OCI-M2 (cell line): ENCODE data around the gene TENM4.
"Not testable (repeated sequence)": the region's sequence is repeated elsewhere in the genome, so short reads cannot be mapped to it uniquely, and the experiment has no call there.

Experiments
- DNase-seq: peaks from one replicate; lab custom pipeline; 2025; ENCODE audit not compliant: unreplicated experiment; lab: John Stamatoyannopoulos, UW

Gene TENM4

DNA sequence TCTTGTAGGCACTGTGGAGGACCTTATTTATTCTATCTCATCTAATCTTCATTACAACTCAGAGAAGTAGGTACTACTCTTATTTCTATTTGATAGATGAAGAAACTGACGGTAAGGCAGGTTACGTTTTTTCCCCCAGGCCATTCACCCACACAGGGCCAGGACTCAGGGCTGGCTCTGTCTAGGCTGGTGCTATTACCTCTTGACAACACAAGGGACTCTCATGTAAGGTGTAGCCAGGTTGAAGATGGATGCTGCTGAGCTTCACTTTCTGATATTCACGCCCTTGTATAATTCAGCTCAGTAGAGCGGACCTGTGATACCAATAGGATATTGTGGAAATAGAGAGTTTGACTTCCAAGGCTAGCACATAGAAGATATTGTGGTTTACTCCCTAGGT, 453.1 kb downstream of the TENM4 start:
- no peak for DNase-seq

DNA sequence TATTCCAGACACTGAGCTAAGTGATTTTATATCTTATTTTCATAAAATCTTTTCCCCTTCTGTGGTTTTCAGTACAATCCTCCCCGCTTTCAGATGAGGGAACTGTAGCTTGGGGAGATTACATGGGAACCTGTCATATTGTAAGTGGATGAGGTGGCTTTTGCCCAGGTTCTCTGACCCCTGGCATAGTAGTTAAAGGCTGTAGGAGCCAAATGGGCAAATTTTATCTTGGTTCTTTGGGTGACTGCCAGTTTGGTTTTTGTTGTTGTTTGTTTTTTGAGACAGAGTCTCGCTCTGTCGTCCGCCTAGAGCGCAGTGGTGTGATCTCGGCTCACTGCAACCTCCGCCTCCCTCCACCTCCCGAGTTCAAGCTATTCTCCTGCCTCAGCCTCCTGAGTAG, 454.5 kb downstream of the TENM4 start:
- DNase-seq = no peak

DNA sequence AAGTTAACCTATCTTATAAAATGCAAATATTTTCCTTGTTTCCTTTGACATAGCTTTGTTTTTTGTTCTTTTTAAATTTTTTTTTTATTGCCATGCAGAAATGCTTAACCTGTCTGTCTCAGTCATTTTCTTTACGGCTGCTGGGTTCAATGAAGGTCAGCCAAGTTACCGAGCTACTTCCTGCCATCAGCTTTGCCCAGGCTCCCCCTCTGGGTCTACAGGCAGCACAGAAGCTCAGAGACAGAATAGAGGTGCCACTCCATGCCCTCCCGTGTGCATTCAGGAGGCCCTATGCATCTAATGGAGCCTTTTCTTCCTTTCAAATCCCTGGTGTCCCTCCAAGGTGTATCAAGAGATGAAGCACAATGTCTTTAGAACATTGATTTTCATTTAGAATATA, 455.2 kb downstream of the TENM4 start:
- DNase-seq = no peak

DNA sequence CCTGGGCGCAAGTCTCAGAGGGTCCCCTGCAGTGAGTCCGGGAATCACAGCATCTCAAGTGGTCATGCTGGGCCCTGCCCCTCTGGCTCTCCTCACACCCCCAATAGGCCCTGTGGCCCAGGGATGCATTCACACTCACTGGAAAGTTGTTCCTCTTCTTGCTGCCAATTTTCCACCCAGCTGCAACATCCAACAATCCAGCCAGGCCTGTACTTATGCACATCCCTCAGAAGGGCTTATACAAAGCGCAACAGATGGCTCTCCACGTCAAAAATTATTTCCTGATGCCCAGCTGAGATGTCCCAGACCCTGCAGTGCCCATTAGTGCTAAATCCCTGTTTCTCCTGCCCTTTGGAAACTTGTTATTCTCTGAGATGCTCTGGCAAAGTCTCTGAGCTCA, 458.4 kb downstream of the TENM4 start:
- DNase-seq = no peak

DNA sequence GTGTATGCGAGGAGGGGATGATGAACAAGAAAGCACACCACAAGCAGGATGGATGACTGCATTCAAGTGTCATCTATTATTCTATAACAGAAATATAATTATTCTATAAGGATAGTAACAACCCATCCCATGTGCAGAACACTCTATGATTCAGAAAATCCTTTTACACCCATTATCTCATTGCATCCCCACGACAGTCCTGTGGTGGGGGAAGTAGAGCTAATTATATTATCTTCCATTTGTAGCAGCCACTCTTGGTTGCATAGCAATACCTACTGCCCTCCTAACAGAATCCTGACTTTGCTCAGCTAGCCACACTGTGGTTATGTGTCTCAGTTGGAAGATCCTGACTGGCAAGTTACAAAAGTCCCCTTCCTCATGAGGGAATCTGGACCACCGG, 459.7 kb downstream of the TENM4 start:
- no peak for DNase-seq

DNA sequence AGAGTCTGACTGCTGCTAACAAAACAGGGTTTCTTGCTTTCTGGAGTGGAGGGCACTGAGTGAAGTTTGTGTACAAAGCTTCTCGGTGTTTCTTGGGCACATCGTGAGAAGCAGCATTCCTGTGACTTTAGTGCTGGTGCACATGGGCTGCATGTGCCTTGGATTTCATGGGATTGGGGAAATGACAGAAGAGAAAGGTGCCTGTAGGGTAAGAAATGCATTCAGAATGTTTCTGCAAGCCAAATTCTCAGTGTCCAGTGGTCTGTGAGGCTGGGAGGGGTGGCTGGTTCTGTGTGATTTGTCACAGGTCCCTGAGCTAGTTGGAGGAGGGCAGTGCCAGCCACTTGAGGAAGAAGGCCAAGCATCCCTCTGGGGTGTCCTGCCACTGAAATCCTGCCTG, 462.0 kb downstream of the TENM4 start:
- no peak for DNase-seq

DNA sequence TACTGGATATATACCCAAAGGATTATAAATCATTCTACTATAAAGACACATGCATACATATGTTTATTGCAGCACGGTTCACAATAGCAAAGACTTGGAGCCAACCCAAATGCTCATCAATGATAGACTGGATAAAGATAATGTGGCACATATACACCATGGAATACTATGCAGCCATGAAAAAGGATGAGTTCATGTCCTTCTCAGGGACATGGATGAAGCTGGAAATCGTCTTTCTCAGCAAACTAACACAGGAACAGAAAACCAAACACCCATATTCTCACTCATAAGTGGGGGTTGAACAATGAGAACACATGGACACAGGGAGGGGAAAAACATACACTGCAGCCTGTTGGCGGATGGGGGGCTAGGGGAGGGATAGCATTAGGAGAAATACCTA, 463.0 kb downstream of the TENM4 start:
- DNase-seq = not testable (repeated sequence)

DNA sequence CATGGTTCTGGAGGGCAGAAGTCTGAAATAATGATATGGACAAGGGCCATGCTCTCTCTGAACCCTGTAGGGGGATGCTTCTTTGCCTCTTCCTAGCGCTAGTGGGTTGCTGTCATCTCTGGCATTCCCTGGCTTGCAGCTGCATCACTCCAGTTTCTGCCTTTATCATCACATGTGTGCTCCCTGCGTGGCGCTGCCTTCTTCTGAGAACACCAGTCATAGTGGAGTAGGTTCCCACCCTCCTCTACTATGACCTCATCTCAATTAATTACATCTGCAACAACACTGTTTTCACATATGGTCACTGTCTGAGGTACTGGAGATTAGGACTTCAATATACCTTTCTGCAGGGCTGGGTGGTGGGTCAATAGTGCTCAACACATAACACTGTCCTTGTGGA, 463.8 kb downstream of the TENM4 start:
- no peak for DNase-seq

DNA sequence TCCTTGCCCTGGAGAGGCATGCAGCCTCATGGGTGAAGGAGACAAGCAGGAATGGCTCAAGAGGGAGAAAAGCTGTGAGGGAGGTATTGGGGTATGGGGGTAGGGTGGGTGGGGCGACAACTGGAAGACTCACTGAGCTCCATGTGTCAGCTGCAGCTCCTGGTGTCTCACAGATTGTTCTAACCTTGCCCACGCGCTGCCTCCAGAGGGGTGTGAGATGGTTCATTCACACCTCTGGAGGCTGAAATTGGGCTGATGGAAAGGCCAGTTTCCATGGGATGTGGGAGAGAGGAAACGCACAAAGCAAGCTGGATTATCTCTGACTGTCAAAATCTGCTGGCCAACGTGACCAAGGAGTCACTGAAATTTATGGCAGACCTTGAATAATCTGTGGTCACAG, 465.7 kb downstream of the TENM4 start:
- DNase-seq = no peak

DNA sequence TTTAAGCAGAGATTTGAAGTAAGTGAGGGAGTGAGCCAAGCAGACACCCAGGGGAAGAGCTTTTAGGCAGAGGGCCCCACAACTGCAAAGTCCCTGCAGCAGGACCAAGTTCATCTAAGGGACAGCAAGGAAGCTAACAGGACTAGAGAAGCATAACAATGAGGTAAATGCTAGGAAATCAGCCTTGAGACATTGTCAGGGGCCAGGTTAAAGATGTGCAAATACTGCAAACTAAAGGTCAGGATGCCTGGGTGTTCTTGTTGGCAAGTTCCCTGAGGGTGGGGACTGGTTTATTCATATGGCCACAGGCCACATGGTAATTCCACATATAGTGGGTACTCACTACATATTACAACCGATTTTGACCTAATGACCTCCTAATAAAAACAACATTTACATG, 467.0 kb downstream of the TENM4 start:
- no peak for DNase-seq

DNA sequence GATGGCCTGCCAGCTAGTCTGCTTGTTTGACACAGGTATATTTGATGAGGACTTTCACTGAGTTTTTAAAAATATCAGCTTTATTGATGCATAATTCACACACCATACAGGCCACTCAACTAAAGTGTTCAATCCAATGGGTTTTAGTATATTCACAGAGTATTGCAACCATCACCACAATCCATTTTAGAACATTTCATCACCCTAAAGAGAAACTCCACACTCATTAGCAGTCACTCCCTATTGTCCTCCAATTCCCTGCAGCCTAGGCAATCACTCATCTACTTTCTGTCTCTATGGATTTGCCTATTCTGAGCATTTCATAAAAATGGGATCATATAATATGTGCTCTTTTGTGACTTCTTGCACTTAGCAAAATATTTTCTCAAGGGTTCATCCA, 468.2 kb downstream of the TENM4 start:
- DNase-seq = no peak

DNA sequence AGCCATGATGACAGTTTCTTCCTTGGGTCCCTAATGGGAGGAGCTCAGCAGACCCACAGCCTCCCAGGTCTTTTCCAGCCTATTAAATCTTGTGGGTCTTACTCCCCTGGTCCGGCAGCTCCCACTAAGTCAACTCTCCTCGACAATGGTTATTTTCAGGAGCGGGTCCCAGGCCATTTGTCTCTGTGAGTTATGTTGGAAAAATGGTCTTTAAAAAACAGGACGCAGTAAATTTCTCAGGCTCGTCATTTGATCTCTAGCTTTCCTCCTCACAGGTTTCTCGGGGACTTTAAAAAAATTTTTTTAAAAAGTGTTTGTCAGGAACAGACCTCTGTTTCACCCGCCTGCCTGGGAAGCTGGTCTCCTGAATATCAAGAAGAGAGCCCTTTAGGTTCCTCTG, 468.7 kb downstream of the TENM4 start:
- no peak for DNase-seq

DNA sequence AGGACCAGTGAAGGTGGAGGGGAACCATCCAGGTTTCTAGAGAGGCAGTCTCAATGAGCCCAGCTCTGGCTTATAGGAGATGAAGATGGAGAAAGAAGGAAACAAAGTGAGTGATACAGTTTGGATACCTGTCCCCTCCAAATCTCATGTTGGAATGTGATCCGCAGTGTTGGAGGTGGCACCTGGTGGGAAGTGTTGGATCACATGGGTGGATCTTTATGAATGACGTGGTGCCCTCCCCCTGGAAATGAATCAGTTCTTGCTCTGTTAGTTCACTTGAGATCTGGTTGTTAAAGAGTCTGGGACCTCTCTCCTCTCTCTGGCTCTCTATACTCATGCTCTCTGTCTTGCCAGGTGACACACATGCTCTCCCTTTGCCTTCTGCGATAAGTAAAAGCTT, 473.0 kb downstream of the TENM4 start:
- DNase-seq = no peak

DNA sequence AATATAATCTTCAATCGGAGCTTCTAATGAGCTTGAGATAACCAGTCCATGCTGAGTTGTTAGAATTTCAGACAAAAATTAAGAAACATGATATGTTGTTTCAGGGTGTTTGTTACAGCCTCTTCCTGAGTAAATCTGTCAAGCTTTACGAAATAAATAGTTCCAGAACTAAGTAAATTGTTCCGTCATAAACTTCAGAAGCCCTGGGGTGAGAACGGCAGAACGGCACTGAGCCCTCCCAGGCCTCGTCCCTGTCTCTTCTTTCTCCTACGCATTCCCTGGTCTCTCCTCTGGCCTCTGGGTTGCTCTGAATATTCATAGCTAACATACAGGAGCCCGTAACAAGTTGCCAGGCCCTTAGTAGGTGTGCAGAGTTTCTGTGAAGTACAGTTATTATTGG, 475.4 kb downstream of the TENM4 start:
- no peak for DNase-seq

DNA sequence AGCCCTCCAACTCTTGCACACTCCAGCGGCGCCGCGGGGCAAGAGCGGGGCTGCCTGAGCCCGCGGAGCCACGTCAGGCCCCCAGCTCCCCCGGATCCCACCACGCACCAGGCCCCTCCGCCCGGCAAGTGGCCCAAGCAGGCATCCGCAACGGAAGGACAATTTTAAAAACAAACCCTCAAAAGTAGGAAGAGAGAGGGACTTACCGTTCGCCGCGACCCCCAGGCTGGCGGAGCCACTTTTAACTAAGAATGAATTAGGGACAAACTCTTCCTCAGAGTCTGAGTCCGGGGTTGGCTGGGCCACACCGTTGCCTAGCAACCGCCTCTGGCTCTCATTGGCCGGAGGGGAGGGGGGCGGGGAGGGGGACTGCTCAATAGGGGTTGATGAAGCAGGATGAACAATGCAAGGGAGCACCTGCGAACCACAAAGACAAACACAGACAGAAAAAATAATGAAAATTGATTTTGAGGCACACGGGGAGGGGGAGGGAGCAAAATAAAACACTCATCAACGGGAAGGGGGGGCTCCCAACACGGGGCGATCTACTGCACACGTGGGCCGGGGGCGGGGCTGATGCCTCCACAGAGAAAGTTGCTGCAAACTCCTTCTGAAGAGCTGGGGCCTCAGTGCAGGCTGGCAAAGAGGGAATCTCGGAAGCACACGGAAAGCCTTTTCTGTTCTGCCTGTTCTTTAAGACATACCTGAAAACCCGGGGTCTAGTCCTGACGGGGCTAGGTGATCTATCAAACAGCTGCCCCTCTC, 478.7 kb downstream of the TENM4 start:
- DNase-seq = no peak

DNA sequence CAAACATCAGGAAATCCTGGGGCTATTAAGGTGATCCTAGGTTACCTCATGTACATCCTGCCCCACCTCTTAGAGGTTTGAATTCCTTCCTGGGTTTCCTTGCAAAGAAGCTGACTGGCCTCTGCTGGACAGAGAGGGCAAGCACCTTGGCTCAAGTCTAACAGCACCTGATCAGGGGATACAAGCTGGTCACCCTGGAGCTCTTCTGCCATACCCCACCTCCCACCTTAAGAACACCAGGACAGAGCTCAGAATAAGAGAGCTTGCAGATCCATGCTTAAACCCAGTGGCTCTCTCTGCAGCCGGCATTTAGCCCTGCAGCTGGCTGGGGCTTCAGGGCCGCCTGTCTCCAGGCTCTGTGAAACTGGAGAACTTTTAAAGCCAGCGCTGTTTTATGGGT, 479.6 kb downstream of the TENM4 start:
- DNase-seq = no peak

DNA sequence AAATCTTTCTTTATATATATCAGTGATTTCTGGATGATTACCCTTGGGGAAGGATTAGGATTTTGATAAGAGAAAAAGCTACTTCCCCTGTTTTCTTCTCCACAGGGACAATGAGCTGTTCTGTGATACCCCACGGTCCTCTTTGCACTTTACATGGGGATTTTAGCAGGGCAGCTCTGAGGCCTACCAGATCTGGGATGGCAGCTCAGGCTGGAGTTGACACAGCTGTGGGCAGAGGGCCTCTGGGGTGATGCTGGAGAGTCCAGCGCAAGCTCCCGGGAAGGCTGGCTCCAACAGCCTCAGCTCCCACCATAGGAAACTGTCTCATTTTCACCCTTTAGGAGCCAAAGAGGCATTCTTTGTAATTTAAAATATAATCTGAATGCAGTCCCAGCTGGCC, 482.4 kb downstream of the TENM4 start:
- DNase-seq = no peak

DNA sequence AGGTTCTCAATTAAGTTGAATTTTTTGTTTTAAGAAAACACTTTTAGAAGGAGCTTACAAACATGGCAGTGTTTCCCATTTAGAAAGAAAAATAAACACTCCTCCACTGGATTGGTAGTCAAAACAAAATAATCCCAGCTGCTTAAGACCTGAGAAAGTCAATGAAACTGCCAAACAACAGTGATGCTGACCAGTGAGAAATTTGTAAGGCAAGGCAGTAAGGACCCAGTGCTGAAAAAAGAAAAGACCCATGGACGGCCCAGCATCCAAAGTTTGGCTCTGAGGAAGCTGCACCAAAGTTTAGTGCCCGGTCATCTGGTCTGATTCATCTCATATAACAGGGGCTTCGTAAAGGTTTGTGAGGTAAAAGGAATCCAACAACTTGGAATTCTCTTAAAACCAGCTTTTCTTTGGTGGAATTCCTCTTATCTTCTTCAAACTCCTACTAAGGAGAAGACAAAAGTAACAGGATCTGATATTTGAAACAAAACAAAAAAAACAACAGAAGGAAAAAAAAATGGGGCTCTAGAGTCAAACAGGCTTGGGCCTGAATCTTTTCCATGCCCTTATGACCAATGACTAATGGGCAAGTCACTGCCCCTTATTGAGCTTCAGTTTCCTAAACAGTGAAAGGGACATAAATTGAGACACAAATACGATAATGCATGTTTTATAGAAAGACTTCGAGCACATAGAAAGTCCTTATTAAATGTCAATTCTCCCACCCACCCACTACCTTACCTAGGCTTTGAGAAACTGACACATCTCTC, 483.2 kb downstream of the TENM4 start:
- DNase-seq = no peak

DNA sequence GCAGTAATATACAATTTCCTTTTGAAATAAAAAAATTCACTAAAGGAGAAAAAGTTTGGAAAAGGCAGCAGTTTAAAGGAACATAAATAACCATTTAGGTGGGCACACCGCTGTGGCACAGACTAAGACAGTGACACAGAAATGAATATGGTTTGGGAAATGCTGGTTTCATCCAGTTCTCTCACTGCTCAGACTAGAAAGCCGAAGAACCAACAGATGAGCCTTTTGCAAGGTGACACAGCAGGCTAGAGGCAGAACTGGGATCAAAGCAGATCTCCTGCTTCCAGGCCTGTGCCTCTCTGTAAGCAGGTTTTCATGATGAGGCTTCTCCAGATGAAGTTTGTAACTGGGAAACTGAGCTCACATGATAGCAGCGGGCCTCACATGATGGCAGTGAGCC, 486.1 kb downstream of the TENM4 start:
- DNase-seq = no peak

DNA sequence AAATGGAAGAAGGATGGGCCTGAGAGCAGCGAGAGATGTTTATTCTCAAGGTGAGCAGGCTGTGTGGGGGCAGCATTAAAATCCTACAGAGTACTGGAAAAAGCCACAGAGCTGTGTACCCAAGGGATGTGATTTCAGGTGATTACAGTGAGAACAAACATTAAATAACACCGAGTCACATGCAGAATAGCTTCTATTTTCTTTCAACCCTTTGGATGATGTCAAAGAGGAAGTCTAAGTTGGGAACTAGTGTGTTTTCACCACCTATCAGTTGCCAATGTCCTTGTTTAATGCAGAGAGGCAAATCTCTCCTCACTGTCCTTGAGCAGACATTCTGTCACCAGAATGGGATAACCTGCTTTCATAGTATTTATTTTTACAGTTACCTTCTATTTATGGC, 486.6 kb downstream of the TENM4 start:
- DNase-seq = no peak

DNA sequence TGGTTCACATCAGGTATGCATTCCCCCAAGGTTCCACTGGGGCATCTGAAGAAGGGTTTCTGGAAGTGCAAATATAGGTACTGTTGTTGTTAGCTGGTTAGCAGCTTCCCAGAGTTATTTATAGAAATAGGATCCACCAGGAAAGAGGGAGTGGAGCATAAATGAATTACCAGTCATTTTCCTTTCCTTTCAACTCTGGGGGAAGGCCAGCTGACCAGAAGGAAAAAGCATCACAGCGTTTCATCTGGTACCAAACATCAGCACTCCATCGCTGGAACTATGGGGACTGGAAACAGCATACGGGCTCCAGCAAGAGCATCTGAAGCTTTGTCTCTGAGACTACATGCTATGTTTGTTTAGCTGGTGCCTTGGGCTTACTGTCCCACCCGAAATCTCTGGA, 487.9 kb downstream of the TENM4 start:
- DNase-seq = no peak

DNA sequence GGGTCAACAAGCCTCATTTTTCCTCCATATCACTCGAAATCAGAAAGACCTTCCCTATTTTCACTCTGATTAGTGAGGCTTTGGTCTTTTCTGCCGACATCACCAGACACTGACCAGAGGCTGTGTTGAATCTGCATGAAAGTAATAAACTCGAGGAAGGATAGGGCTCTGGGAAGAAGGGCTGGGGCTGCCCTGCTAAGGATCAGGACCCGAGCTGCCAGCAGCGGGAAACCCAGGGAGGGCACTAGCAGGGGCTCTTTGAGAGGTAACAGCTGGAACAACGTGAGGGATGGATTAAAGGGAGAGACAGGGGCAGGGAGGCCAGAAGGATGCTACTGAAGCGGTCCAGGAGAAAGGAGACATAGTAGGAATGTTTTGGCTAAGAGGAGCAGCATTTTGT, 488.7 kb downstream of the TENM4 start:
- DNase-seq = no peak
